HepG2 (cell line): ENCODE data around the gene PDYN. TPM values are rescaled to one million over a fixed set of nuclear protein-coding genes. Genes with fewer than 3 reads are reported as not detected.

Experiments
- ATAC-seq: fragments of 200-7000 bp; cut with Tn5 transposase; 3 replicates; pipeline ENCODE4 v1.9.1; 2020; ENCODE audit warnings: mild to moderate bottlenecking, moderate library complexity
- BruUV-seq: library from RNA; stranded (reverse); fragments of 400-500 nt; replicated peaks from 2 replicates; lab custom pipeline; 2021; lab: Mats Ljungman, UMichigan
- CTCF ChIA-PET: fragments of 300-600 bp; formaldehyde crosslinking; extraction: SDS; loops from one replicate; lab custom pipeline; 2021; ENCODE audit warnings: low total read pairs, inconsistent platforms, low intra/inter-chr PET ratio; lab: Yijun Ruan, JAX
- POLR2A ChIA-PET: fragments of 350-600 bp; sonication (Branson Sonifier 250); formaldehyde crosslinking; loops from one replicate; lab custom pipeline; 2020; ENCODE audit warnings: antibody characterized with exemption, inconsistent platforms; lab: Yijun Ruan, JAX
- DNase-seq: peaks from one replicate; pipeline ENCODE4 v3.0.0-alpha.2; 2015; ENCODE audit warnings: low spot score
- FAIRE-seq: peaks from 3 replicates; lab custom pipeline; 2011; peaks lifted over from hg19 to GRCh38; lab: Jason Lieb, UNC
- H2AFZ ChIP-seq: one replicate; pipeline ENCODE4 v1.6.1; 2011; ENCODE audit warnings: low read length, inconsistent platforms
- H3K27ac ChIP-seq: fragments of 300-600 bp; 3 replicates; pipeline ENCODE4 v1.8.0; 2011; ENCODE audit warnings: mixed run types, mild to moderate bottlenecking, mixed read lengths, low read length, inconsistent platforms; ENCODE audit not compliant: insufficient read depth; ENCODE audit errors: extremely low read length
- H3K27me3 ChIP-seq, 2 experiments: fragments of 200-600 bp in 1 of 2; 2 replicates in 1 of 2; 3 replicates in 1 of 2; pipeline versions ENCODE4 v1.6.0 to v1.8.0; 2011; ENCODE audit warnings: low read length in 2 of 2, mild to moderate bottlenecking in 2 of 2, moderate library complexity in 2 of 2, inconsistent platforms in 1 of 2; ENCODE audit not compliant: insufficient read depth in 2 of 2, control insufficient read depth in 1 of 2
- H3K36me3 ChIP-seq, 2 experiments: fragments of 200-600 bp in 1 of 2; replicated peaks in 1 of 2; 2 replicates in 1 of 2; 3 replicates in 1 of 2; pipeline versions ENCODE4 v1.5.1 to v1.8.0; 2011; ENCODE audit warnings: low read length in 2 of 2, inconsistent platforms in 1 of 2; ENCODE audit not compliant: insufficient read depth in 2 of 2, control insufficient read depth in 1 of 2
- H3K4me1 ChIP-seq: 2 replicates; pipeline ENCODE4 v1.5.1; 2012; ENCODE audit warnings: low read length, inconsistent platforms; ENCODE audit not compliant: insufficient read depth
- H3K4me2 ChIP-seq: 2 replicates; pipeline ENCODE4 v1.6.0; 2011; ENCODE audit warnings: low read depth, low read length, inconsistent platforms
- H3K4me3 ChIP-seq, 3 experiments: fragments of 200-600 bp in 1 of 3; sonication (generic), shearing (Covaris generic) in 1 of 3; replicated peaks in 1 of 3; 2 replicates each; pipeline ENCODE4 v1.5.1; 2011 to 2016; ENCODE audit warnings: low read length in 3 of 3, inconsistent platforms in 2 of 3, low read depth in 2 of 3, mild to moderate bottlenecking in 2 of 3, control low read depth in 1 of 3, mixed read lengths in 1 of 3; ENCODE audit not compliant: insufficient read depth in 1 of 3
- H3K79me2 ChIP-seq: one replicate; pipeline ENCODE4 v1.6.1; 2011; ENCODE audit warnings: low read length, inconsistent platforms; ENCODE audit not compliant: insufficient read depth
- H3K9ac ChIP-seq: 2 replicates; pipeline ENCODE4 v1.6.0; 2011; ENCODE audit warnings: mild to moderate bottlenecking, low read depth, low read length, inconsistent platforms; ENCODE audit not compliant: insufficient read depth
- H3K9me3 ChIP-seq: 2 replicates; pipeline ENCODE4 v1.5.1; 2012; ENCODE audit warnings: mild to moderate bottlenecking, low read length
- H4K20me1 ChIP-seq: 2 replicates; pipeline ENCODE4 v1.6.0; 2011; ENCODE audit warnings: inconsistent platforms, mild to moderate bottlenecking, low read length, moderate library complexity; ENCODE audit not compliant: insufficient read depth
- HNRNPLL ChIP-seq: fragments of 200-400 bp; formaldehyde crosslinking; IDR thresholded peaks from 2 replicates; pipeline ENCODE4 v1.6.1; 2017; ENCODE audit warnings: mild to moderate bottlenecking, low read depth, low read length; ENCODE audit not compliant: poor library complexity, severe bottlenecking
- NBN ChIP-seq: fragments of 450-650 bp; conservative IDR thresholded peaks from 2 replicates; pipeline ENCODE4 v1.6.1; 2017
- PCBP2 ChIP-seq: fragments of 200-400 bp; formaldehyde crosslinking; optimal IDR thresholded peaks from 2 replicates; pipeline ENCODE3; 2018; ENCODE audit warnings: low read length, low read depth; ENCODE audit not compliant: poor library complexity, severe bottlenecking
- RBM22 ChIP-seq: fragments of 200-400 bp; formaldehyde crosslinking; optimal IDR thresholded peaks from 2 replicates; pipeline ENCODE3; 2017; ENCODE audit warnings: mild to moderate bottlenecking, low read length, moderate library complexity
- TCF7L2 ChIP-seq: IDR thresholded peaks from 2 replicates; pipeline ENCODE4 v1.6.1; 2011; ENCODE audit warnings: mild to moderate bottlenecking, low read depth, low read length, moderate library complexity
- ZNF224 ChIP-seq: sonication (generic); formaldehyde crosslinking; IDR thresholded peaks from 2 replicates; pipeline ENCODE4 v1.5.0; 2020; ENCODE audit warnings: mild to moderate bottlenecking, missing genetic modification reagents
- ZNF549 ChIP-seq: sonication (generic); formaldehyde crosslinking; IDR thresholded peaks from 2 replicates; pipeline ENCODE4 v1.5.0; 2020; ENCODE audit warnings: missing genetic modification reagents
- ZNF768 ChIP-seq: sonication (generic); formaldehyde crosslinking; IDR thresholded peaks from 2 replicates; pipeline ENCODE4 v1.4.0; 2020; ENCODE audit warnings: missing genetic modification reagents
- WGBS: methylation state at CpG from one replicate; pipeline ENCODE4 v1.1.6; 2017; ENCODE audit warnings: low lambda C conversion rate; 5-methylcytosine and 5-hydroxymethylcytosine counted together
- in situ Hi-C: cut with HindIII; loops from 2 replicates; pipeline ENCODE4 v1.10.0; 2017; ENCODE audit warnings: low pct_unique_long_range_greater_than_20kb; ENCODE audit not compliant: extremely low pct_ligation_motif_present
- intact Hi-C: fragments of 100-400 bp; cut with micrococcal nuclease; formaldehyde crosslinking; loops from one replicate; pipeline ENCODE4 v1.10.0; 2022; ENCODE audit not compliant: unreplicated experiment
- polyA plus RNA-seq, 8 experiments: library from polyadenylated mRNA; depleted of rRNA in 3 of 8; stranded (reverse) in 7 of 8; unstranded in 1 of 8; fragments of >200 nt; fragmentation: Illumina TruSeq in 4 of 8; extraction: Trizol in 4 of 8; gene quantifications; 2 replicates each; pipeline versions ENCODE4 v1.2.1 to v1.2.3, GENCODE V29; 2011 to 2016; ENCODE audit warnings: low read depth in 4 of 8, missing spikeins in 1 of 8, mixed read lengths in 1 of 8; ENCODE audit not compliant: insufficient read depth in 1 of 8
- total RNA-seq, 5 experiments: library from RNA; depleted of rRNA; stranded (reverse); fragments of >200 nt; fragmentation: Illumina TruSeq; extraction: Trizol; gene quantifications; 2 replicates each; pipeline ENCODE4 v1.2.3, GENCODE V29; 2016; ENCODE audit warnings: low read depth in 1 of 5
- TF ChIP-seq, protein P1 (sequence below): sonication (generic); formaldehyde crosslinking; IDR thresholded peaks from 2 replicates; pipeline ENCODE4 v1.8.1; 2022; ENCODE audit warnings: low read depth, mild to moderate bottlenecking, missing genetic modification reagents

PDYN gene
- total and polyA plus RNA-seq, 2 of the 13 experiments (the other 11 are each of a cell fraction or from before 2014, with no cell fraction given), result not detected

DNA sequence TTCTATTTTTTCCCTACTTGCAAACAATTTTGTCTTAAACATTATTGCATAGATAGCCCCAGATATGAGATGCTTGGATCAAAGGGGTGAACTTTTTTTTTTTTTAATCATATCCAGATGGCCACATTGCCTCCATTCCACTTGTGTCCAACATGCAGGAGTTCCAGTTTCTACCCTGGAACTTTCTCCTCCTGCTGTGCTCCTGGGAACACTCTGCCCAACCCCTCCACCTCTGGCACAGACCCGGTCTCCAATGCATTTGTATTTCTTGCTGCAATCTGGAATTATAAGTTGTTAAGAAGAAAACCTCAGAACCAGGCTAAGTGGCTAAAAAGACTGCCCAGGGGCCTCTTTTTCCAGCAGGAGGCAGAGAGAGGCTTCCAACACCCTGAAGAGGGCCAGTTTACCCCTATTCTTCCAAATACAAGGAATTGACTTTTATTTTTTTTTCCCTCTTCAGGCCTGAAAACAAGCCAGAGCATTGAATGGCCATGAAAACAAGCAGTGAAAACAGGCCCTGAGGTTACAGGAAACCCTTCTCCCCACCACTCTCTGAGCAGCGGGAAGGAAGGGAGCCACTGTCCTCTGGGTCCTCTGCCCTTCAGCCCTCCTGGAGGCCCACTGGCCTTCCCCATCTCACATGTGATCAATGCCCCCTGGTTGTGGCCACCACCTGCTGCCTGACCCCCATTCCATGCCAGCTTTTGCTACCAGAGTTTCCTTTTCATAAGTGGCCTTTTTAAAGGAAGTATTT lies 44.3 kb downstream of the PDYN start:
- Histone ChIP-seq H3K27me3 (peaks cover 13 to 43% of the 10 kb centered on the region in 2 experiments; a peak in 4 of 5 replicates), H3K27ac (no peak overlapping the region), H4K20me1 (no peaks in the 10 kb centered on the region), H2AFZ (no peak overlapping the region), H3K36me3 (no peaks in the 10 kb centered on the region), H3K9ac (no peak overlapping the region), H3K4me1 (peaks cover 28% of the 10 kb centered on the region), H3K79me2 (no peaks in the 10 kb centered on the region), H3K9me3 (no peaks in the 10 kb centered on the region), H3K4me2 (no peak overlapping the region), H3K4me3 (no peak overlapping the region)
- TF ChIP-seq ZNF549 (CRISPR knock-in tag) (no peak), NBN (no peak)
- ChIA-PET CTCF (no interaction called here), POLR2A (no interaction called here)
- FAIRE-seq, result no peak
- WGBS, result 30% methylated on average over 2 of the region's 2 CpGs
- no TSS peak for BruUV-seq
- intact Hi-C loops (loop anchor here (5.0 kb wide), 1 partner anchor 47 kb away; no protein-coding TSS in a partner anchor), in situ Hi-C loops (no loop called here)
- no peak for DNase-seq
- no peak for ATAC-seq

DNA sequence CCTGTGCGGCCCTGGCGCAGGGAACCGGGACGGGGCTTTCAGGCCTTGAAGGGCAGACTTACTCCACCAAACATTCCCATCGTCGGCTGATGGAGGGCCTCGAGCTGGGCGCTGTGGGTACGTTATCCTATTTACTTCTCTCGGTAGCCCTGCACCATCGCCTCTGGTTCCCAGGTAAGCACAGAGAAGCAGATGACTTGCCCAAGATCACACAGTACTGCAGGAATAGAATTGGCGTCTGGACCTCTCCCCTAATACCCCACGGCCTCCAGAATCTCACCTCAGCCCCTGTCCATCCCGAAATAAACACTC lies 46.4 kb downstream of the PDYN start:
- no peak for DNase-seq
- peaks cover 15 to 47% of the 10 kb centered on the region in 2 experiments; a peak in 4 of 5 replicates for H3K27me3 ChIP-seq
- POLR2A ChIA-PET, result no interaction called here
- WGBS, result 32% methylated on average over 14 of the region's 14 CpGs
- TF ChIP-seq HNRNPLL, result peak; percentile 50
- TF ChIP-seq, protein P1, sequence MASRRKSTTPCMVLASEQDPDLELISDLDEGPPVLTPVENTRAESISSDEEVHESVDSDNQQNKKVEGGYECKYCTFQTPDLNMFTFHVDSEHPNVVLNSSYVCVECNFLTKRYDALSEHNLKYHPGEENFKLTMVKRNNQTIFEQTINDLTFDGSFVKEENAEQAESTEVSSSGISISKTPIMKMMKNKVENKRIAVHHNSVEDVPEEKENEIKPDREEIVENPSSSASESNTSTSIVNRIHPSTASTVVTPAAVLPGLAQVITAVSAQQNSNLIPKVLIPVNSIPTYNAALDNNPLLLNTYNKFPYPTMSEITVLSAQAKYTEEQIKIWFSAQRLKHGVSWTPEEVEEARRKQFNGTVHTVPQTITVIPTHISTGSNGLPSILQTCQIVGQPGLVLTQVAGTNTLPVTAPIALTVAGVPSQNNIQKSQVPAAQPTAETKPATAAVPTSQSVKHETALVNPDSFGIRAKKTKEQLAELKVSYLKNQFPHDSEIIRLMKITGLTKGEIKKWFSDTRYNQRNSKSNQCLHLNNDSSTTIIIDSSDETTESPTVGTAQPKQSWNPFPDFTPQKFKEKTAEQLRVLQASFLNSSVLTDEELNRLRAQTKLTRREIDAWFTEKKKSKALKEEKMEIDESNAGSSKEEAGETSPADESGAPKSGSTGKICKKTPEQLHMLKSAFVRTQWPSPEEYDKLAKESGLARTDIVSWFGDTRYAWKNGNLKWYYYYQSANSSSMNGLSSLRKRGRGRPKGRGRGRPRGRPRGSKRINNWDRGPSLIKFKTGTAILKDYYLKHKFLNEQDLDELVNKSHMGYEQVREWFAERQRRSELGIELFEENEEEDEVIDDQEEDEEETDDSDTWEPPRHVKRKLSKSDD (CRISPR knock-in tag), result no peak
- 0 out of 2 replicates have a peak, but pooled peaks have one; percentile 4 for TF ChIP-seq TCF7L2
- no peak for TF ChIP-seq RBM22
- TF ChIP-seq ZNF768 (CRISPR knock-in tag), result peak; percentile 86
- no peak for TF ChIP-seq PCBP2
- peak; percentile 41; the same call in 1 of the 2 replicates for TF ChIP-seq ZNF224 (CRISPR knock-in tag)
- H3K4me1 ChIP-seq, result peaks cover 42% of the 10 kb centered on the region
- no peak overlapping the region for H3K27ac ChIP-seq
- H4K20me1 ChIP-seq, result no peaks in the 10 kb centered on the region
- peak overlapping the region; percentile 72; the same call in 1 of the 2 replicates for H3K4me2 ChIP-seq
- no peaks in the 10 kb centered on the region for H3K9me3 ChIP-seq
- H3K9ac ChIP-seq, result no peak overlapping the region
- H3K4me3 ChIP-seq, result peak overlapping the region in 1 of 3 experiments; percentile 49; a peak in 1 of 6 replicates
- in situ Hi-C loops, result no loop called here
- intact Hi-C loops, result loop anchor here (5.0 kb wide), 1 partner anchor 45 kb away; no protein-coding TSS in a partner anchor
- no peak for FAIRE-seq
- no TSS peak for BruUV-seq
- H3K36me3 ChIP-seq, result no peaks in the 10 kb centered on the region
- CTCF ChIA-PET, result no interaction called here
- H3K79me2 ChIP-seq, result no peaks in the 10 kb centered on the region
- ATAC-seq, result no peak
- H2AFZ ChIP-seq, result no peak overlapping the region
